ENCODE data around the gene DNAJB4. TPM values are rescaled to one million over a fixed set of nuclear protein-coding genes. Genes with fewer than 3 reads are reported as not detected.

DNAJB4 gene
- total RNA-seq, 1 donor: 57.0 TPM

DNA sequence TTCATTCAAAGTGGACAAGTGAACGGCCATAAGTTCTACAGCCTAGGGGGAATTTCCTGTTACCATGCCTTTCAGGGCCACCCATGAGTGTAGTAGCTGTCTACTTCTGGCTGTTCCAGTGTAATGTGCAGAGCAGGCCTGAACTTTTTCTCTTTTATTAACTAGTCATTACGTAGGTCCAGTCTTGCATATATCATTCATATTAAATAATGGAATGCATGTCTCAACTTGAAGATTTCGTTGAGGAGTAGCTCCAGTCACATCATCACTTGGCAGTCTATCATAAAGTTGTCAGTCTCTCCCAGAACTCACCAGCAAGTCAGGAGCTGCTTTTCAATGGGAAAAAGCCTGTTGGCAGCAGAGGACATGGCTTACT lies 29.0 kb downstream of the DNAJB4 start:
- no peak for TF ChIP-seq CTCF (IDR thresholded peaks at IDR 0.05; ENCODE audit: insufficient read depth, low read depth, low read length)
- H3K4me3 ChIP-seq (ENCODE audit: low read depth, low read length): no peak overlapping the region
- no peak for DNase-seq (ENCODE audit: low read depth)

DNA sequence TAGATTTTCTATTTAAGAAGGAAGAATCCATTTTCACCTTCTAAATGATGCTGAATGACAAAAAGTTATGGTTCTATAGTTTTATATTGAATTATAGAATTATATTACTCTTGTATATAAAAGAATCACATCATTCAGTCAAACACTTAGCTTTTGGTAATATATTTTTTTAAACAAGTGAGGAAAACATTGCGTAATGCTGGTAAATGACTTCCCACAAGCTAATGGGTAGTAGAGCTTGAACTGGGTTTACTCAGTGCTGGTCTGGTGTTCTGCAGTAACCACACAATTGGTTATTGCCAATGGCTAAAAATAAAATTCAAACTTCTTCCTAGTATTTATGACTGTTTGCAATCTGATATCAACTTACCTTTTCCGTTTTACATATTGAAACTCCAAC lies 30.4 kb downstream of the DNAJB4 start:
- H3K4me3 ChIP-seq (ENCODE audit: low read depth, low read length): no peak overlapping the region
- no peak for TF ChIP-seq CTCF (IDR thresholded peaks at IDR 0.05; ENCODE audit: insufficient read depth, low read depth, low read length)
- peak; percentile 33 for DNase-seq (ENCODE audit: low read depth)

GRCh38 chr1:78036450-78036849 lies 31.7 kb downstream of the DNAJB4 start:
- no peak for TF ChIP-seq CTCF (IDR thresholded peaks at IDR 0.05; ENCODE audit: insufficient read depth, low read depth, low read length)
- H3K4me3 ChIP-seq (ENCODE audit: low read depth, low read length): no peak overlapping the region
- DNase-seq (ENCODE audit: low read depth): no peak

DNA sequence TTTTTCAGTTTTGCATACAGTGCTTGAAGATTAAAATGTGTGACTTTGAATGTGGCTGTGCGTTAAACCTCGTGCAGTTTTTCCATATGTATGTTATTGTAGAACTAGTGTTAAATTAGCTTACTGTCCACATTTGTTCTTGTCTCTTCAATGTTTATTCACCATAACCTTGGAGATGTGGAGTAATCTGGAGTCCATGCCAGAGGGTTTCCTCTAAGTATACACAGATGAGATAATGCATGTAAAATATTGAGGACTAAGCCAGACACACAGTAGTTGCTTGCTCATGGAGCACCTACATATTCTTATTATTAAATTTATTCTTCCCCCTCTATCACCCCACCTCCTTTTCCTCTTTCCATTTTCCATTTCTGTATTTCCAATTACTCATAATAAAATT lies 33.3 kb downstream of the DNAJB4 start:
- no peak for TF ChIP-seq CTCF (IDR thresholded peaks at IDR 0.05; ENCODE audit: insufficient read depth, low read depth, low read length)
- no peak overlapping the region for H3K4me3 ChIP-seq (ENCODE audit: low read depth, low read length)
- peak; percentile 61 for DNase-seq (ENCODE audit: low read depth)

DNA sequence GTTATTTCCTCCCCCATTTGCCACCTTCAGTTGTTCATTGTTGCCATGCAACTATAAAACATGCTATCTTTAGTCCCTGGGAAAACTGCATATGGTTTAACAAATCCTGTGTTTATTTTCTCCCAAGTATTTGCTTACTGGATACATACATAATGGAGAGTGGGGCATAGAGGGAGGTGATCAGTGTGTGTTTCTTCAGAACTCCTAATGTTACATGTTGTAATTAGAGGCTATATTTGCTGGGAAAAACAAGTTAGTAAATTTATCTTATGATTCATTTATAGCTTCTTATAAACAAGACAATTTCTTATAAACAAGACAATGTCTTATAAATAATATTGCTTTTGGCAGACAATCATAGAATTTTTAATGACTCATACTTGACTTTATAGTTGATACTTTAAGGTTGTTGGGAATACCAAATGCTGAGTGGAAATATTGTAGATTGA lies 33.8 kb downstream of the DNAJB4 start:
- no peak for TF ChIP-seq CTCF (IDR thresholded peaks at IDR 0.05; ENCODE audit: insufficient read depth, low read depth, low read length)
- no peak overlapping the region for H3K4me3 ChIP-seq (ENCODE audit: low read depth, low read length)
- peak; percentile 76 for DNase-seq (ENCODE audit: low read depth)

- DNase-seq (ENCODE audit: low read depth): no peak
- H3K4me3 ChIP-seq (ENCODE audit: low read depth, low read length): no peak overlapping the region
- no peak for TF ChIP-seq CTCF (IDR thresholded peaks at IDR 0.05; ENCODE audit: insufficient read depth, low read depth, low read length)
Measured at GRCh38 chr1:78040484-78041089, 35.8 kb downstream of the DNAJB4 start.

- DNase-seq (ENCODE audit: low read depth): no peak
- no peak for TF ChIP-seq CTCF (IDR thresholded peaks at IDR 0.05; ENCODE audit: insufficient read depth, low read depth, low read length)
- no peak overlapping the region for H3K4me3 ChIP-seq (ENCODE audit: low read depth, low read length)
Measured at GRCh38 chr1:78043436-78043835, 38.7 kb downstream of the DNAJB4 start.
